OCI-LY7 (cell line): ENCODE results near the gene C11orf42. TPM values are rescaled to one million over a fixed set of nuclear protein-coding genes. Genes with fewer than 3 reads are reported as not detected.

ENCODE experiments used
- BruUV-seq: library from RNA; stranded (reverse); fragments of 400-500 nt; replicated peaks from 2 replicates; lab custom pipeline; 2021; lab: Mats Ljungman, UMichigan
- CTCF ChIA-PET: fragments of 300-600 bp; sonication (Branson Sonifier 250); formaldehyde crosslinking; loops from one replicate; lab custom pipeline; 2022; ENCODE audit warnings: antibody characterized with exemption; ENCODE audit not compliant: unreplicated experiment; lab: Charles Lee
- POLR2A ChIA-PET: fragments of 300-600 bp; sonication (Branson Sonifier 250); formaldehyde crosslinking; loops from one replicate; lab custom pipeline; 2022; ENCODE audit warnings: antibody characterized with exemption; lab: Charles Lee
- DNase-seq: peaks from one replicate; pipeline ENCODE4 v3.0.0-alpha.2; 2015; ENCODE audit warnings: low spot score
- H2AFZ ChIP-seq: fragments of 200-600 bp; sonication (generic), shearing (Covaris generic); 2 replicates; pipeline ENCODE4 v1.6.1; 2014; ENCODE audit warnings: mild to moderate bottlenecking, antibody characterized with exemption, low read length, moderate library complexity
- H3K27ac ChIP-seq: fragments of 200-600 bp; sonication (generic); 2 replicates; pipeline ENCODE4 v1.5.1; 2014; ENCODE audit warnings: mixed run types, low read depth, mild to moderate bottlenecking, moderate library complexity, low read length, inconsistent platforms; ENCODE audit not compliant: poor library complexity, severe bottlenecking
- H3K36me3 ChIP-seq: fragments of 200-600 bp; sonication (generic); 2 replicates; pipeline ENCODE4 v1.6.1; 2014; ENCODE audit warnings: mild to moderate bottlenecking, antibody characterized with exemption, low read length, moderate library complexity, mixed read lengths; ENCODE audit not compliant: insufficient read depth
- H3K4me1 ChIP-seq: fragments of 200-600 bp; sonication (generic); 2 replicates; pipeline ENCODE4 v1.5.1; 2014; ENCODE audit warnings: mild to moderate bottlenecking, low read length; ENCODE audit not compliant: insufficient read depth, poor library complexity, severe bottlenecking
- H3K4me2 ChIP-seq: fragments of 200-600 bp; sonication (generic); 2 replicates; pipeline ENCODE4 v1.6.1; 2014; ENCODE audit warnings: mild to moderate bottlenecking, low read length
- H3K4me3 ChIP-seq: fragments of 200-600 bp; sonication (generic); 2 replicates; pipeline ENCODE4 v1.5.1; 2014; ENCODE audit warnings: mild to moderate bottlenecking, low read depth, low read length; ENCODE audit not compliant: poor library complexity, severe bottlenecking
- H3K79me2 ChIP-seq: fragments of 200-600 bp; sonication (generic); 2 replicates; pipeline ENCODE4 v1.6.1; 2016; ENCODE audit warnings: low read depth, mild to moderate bottlenecking, low read length, moderate library complexity, mixed read lengths; ENCODE audit not compliant: insufficient read depth
- H3K9me2 ChIP-seq: fragments of 200-600 bp; sonication (generic); 2 replicates; pipeline ENCODE4 v1.6.1; 2016; ENCODE audit warnings: mild to moderate bottlenecking, low read length, mixed read lengths; ENCODE audit not compliant: insufficient read depth
- H3K9me3 ChIP-seq: fragments of 200-600 bp; sonication (generic); 2 replicates; pipeline ENCODE4 v1.6.1; 2014; ENCODE audit warnings: mild to moderate bottlenecking, mixed run types, low read length, mixed read lengths
- H4K20me1 ChIP-seq: fragments of 200-600 bp; sonication (generic); 2 replicates; pipeline ENCODE4 v1.6.1; 2014; ENCODE audit warnings: mild to moderate bottlenecking, antibody characterized with exemption, low read length, moderate library complexity, mixed read lengths; ENCODE audit not compliant: insufficient read depth
- EZH2phosphoT487 ChIP-seq: fragments of 200-600 bp; sonication (generic); IDR thresholded peaks from 2 replicates; pipeline ENCODE4 v1.6.1; 2018; ENCODE audit warnings: low read depth, borderline replicate concordance, mild to moderate bottlenecking, mixed run types, antibody characterized with exemption, low read length, moderate library complexity, mixed read lengths
- intact Hi-C: fragments of 100-400 bp; cut with micrococcal nuclease; formaldehyde crosslinking; loops from one replicate; pipeline ENCODE4 v1.10.0; 2022; ENCODE audit not compliant: unreplicated experiment
- total RNA-seq, 2 experiments: library from RNA; depleted of rRNA in 1 of 2; stranded (reverse); fragments of >200 nt in 1 of 2; shearing (Covaris generic) in 1 of 2; gene quantifications; 2 replicates each; pipeline ENCODE4 v1.2.3, GENCODE V29; 2014 to 2022
- TF ChIP-seq, protein P1 (sequence below): fragments of 200-600 bp; sonication (generic); conservative IDR thresholded peaks from 2 replicates; pipeline ENCODE4 v1.5.1; 2014; ENCODE audit warnings: mild to moderate bottlenecking, antibody characterized with exemption, low read length, moderate library complexity, mixed read lengths

Gene C11orf42
- total RNA-seq, 2 experiments from 2014 or later, result not detected

DNA sequence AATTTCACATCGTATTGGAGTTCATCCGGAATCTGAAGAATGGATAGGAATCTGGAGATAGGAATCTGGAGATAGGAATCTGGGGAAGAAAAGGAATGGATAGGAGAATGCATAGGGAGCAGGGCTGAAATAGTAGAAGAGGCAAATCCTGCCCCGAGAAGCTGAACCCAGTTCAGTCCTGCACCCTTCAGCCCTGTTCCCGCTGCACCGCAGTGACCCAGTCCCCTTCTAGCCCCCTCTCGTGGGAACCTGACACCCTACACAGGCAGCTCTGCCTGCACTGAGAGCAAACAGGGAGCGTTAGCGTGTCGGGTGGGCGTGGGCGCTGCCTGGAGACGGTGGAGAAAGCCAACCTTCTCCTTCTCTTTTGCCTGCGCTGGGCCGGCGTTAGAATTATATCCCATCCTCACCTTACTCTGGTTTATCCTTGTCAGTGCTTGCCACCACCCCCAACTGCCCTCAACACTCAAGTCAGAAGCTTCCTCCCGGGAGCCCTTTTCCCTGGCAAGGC is 53.3 kb downstream of the C11orf42 start:
- no peaks in the 10 kb centered on the region for H3K79me2 ChIP-seq
- no peaks in the 10 kb centered on the region for H3K36me3 ChIP-seq
- H3K4me1 ChIP-seq, result no peaks in the 10 kb centered on the region
- no peak for DNase-seq
- TF ChIP-seq, protein P1, sequence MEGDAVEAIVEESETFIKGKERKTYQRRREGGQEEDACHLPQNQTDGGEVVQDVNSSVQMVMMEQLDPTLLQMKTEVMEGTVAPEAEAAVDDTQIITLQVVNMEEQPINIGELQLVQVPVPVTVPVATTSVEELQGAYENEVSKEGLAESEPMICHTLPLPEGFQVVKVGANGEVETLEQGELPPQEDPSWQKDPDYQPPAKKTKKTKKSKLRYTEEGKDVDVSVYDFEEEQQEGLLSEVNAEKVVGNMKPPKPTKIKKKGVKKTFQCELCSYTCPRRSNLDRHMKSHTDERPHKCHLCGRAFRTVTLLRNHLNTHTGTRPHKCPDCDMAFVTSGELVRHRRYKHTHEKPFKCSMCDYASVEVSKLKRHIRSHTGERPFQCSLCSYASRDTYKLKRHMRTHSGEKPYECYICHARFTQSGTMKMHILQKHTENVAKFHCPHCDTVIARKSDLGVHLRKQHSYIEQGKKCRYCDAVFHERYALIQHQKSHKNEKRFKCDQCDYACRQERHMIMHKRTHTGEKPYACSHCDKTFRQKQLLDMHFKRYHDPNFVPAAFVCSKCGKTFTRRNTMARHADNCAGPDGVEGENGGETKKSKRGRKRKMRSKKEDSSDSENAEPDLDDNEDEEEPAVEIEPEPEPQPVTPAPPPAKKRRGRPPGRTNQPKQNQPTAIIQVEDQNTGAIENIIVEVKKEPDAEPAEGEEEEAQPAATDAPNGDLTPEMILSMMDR, result no peak
- TF ChIP-seq EZH2phosphoT487, result no peak
- no peaks in the 10 kb centered on the region for H4K20me1 ChIP-seq
- H2AFZ ChIP-seq, result no peak overlapping the region
- ChIA-PET POLR2A (no interaction called here), CTCF (no interaction called here)
- intact Hi-C loops, result no loop called here
- H3K9me2 ChIP-seq, result no peaks in the 10 kb centered on the region
- no peaks in the 10 kb centered on the region for H3K9me3 ChIP-seq
- no TSS peak for BruUV-seq
- H3K4me2 ChIP-seq, result no peak overlapping the region
- no peak overlapping the region for H3K4me3 ChIP-seq
- no peak overlapping the region for H3K27ac ChIP-seq

DNA sequence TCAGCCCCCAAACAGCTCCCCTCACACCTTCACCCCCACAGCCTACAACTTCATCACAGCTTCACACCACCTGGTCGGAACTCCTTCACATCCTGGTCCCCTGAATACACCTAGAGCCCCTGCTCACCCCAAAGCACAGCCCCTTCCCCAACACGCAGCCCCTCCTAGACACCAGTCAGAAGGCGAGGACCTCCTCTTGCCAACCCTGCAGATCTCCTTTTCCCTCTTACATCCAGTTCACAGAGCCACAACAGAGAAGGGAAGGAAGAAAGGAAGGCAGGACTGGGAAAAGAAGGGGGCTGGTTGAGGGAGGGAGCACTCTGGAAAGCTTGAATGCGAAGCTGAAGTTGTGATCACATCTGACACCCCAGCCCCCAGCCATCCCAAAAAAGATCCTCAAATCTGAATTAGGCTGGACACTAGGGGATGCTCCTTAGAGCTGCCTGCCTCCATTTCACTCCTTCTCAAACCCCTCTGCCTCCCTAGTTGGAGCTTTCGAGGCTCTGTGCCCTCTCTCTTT is 54.9 kb downstream of the C11orf42 start:
- no peak overlapping the region for H2AFZ ChIP-seq

More for the DNA sequence above, 54.9 kb downstream of the C11orf42 start:
- DNase-seq, result no peak
- H3K36me3 ChIP-seq, result no peaks in the 10 kb centered on the region
- H3K9me2 ChIP-seq, result no peaks in the 10 kb centered on the region
- no peak overlapping the region for H3K4me2 ChIP-seq
- intact Hi-C loops, result no loop called here
- no peaks in the 10 kb centered on the region for H3K4me1 ChIP-seq
- ChIA-PET CTCF (interaction anchor here (0.6 kb wide), 1 partner anchor 60 kb away, joined by 3 read pairs; no protein-coding TSS in a partner anchor), POLR2A (interaction anchor here (0.8 kb wide), 1 partner anchor 8 kb away, joined by 3 read pairs; no protein-coding TSS in a partner anchor)
- no peak overlapping the region for H3K4me3 ChIP-seq
- BruUV-seq, result no TSS peak
- no peaks in the 10 kb centered on the region for H4K20me1 ChIP-seq
- no peaks in the 10 kb centered on the region for H3K9me3 ChIP-seq
- no peak overlapping the region for H3K27ac ChIP-seq
- TF ChIP-seq EZH2phosphoT487, result no peak
- TF ChIP-seq, protein P1, result no peak
- H3K79me2 ChIP-seq, result no peaks in the 10 kb centered on the region

Other genes starting within 250 kb of the C11orf42 start
- not detected in 2 replicates for gene OR56A5, start 237.1 kb upstream of the C11orf42 start, total RNA-seq (2014; rRNA removed; shearing (Covaris generic))
- gene OR56A5, start 237.1 kb upstream of the C11orf42 start, total RNA-seq (2022), result not detected in 2 replicates
- not detected in 2 replicates for gene OR52L1, start 218.6 kb upstream of the C11orf42 start, total RNA-seq (2014; rRNA removed; shearing (Covaris generic))
- not detected in 2 replicates for gene OR52L1, start 218.6 kb upstream of the C11orf42 start, total RNA-seq (2022)
- gene OR56A4, start 198.6 kb upstream of the C11orf42 start, total RNA-seq (2014; rRNA removed; shearing (Covaris generic)), result not detected in 2 replicates
- 0.11 TPM in 1 of 2 replicates, not detected in the other for gene OR56A4, start 198.6 kb upstream of the C11orf42 start, total RNA-seq (2022)
- gene OR56A1, start 174.8 kb upstream of the C11orf42 start, total RNA-seq (2014; rRNA removed; shearing (Covaris generic)), result not detected in 2 replicates
- gene OR56A1, start 174.8 kb upstream of the C11orf42 start, total RNA-seq (2022), result not detected in 2 replicates
- not detected in 2 replicates for gene OR56B4, start 97.9 kb upstream of the C11orf42 start, total RNA-seq (2014; rRNA removed; shearing (Covaris generic))
- gene OR56B4, start 97.9 kb upstream of the C11orf42 start, total RNA-seq (2022), result not detected in 2 replicates
- gene OR52B2, start 35.2 kb upstream of the C11orf42 start, total RNA-seq (2014; rRNA removed; shearing (Covaris generic)), result not detected in 2 replicates
- not detected in 2 replicates for gene OR52B2, start 35.2 kb upstream of the C11orf42 start, total RNA-seq (2022)
- not detected in 2 replicates for gene OR52W1, start 6.3 kb upstream of the C11orf42 start, total RNA-seq (2014; rRNA removed; shearing (Covaris generic))
- not detected in 2 replicates for gene OR52W1, start 6.3 kb upstream of the C11orf42 start, total RNA-seq (2022)
- 15.7 and 20.1 TPM in 2 replicates for gene FHIP1B, start 29.1 kb downstream of the C11orf42 start, total RNA-seq (2014; rRNA removed; shearing (Covaris generic))
- 19.9 and 21.2 TPM in 2 replicates for gene FHIP1B, start 29.1 kb downstream of the C11orf42 start, total RNA-seq (2022)
- gene CNGA4, start 33.5 kb downstream of the C11orf42 start, total RNA-seq (2014; rRNA removed; shearing (Covaris generic)), result 0.28 and 0.67 TPM in 2 replicates
- gene CNGA4, start 33.5 kb downstream of the C11orf42 start, total RNA-seq (2022), result 0.97 and 1.0 TPM in 2 replicates
- not detected in 2 replicates for gene CCKBR, start 54.3 kb downstream of the C11orf42 start, total RNA-seq (2014; rRNA removed; shearing (Covaris generic))
- gene CCKBR, start 54.3 kb downstream of the C11orf42 start, total RNA-seq (2022), result not detected in 2 replicates
- not detected in 2 replicates for gene CAVIN3, start 114.9 kb downstream of the C11orf42 start, total RNA-seq (2014; rRNA removed; shearing (Covaris generic))
- not detected in 2 replicates for gene CAVIN3, start 114.9 kb downstream of the C11orf42 start, total RNA-seq (2022)
- 5.1 and 5.4 TPM in 2 replicates for gene SMPD1, start 184.9 kb downstream of the C11orf42 start, total RNA-seq (2014; rRNA removed; shearing (Covaris generic))
- gene SMPD1, start 184.9 kb downstream of the C11orf42 start, total RNA-seq (2022), result 11.5 and 11.9 TPM in 2 replicates
- 30.4 and 36.1 TPM in 2 replicates for gene APBB1, start 213.5 kb downstream of the C11orf42 start, total RNA-seq (2014; rRNA removed; shearing (Covaris generic))
- 25.5 and 28.3 TPM in 2 replicates for gene APBB1, start 213.5 kb downstream of the C11orf42 start, total RNA-seq (2022)
- gene HPX, start 235.4 kb downstream of the C11orf42 start, total RNA-seq (2014; rRNA removed; shearing (Covaris generic)), result 0.16 TPM in 1 of 2 replicates, not detected in the other
- 1.2 and 5.2 TPM in 2 replicates for gene HPX, start 235.4 kb downstream of the C11orf42 start, total RNA-seq (2022)